Effector memory CD8-positive, alpha-beta T cell (primary cell): Measurements from ENCODE around the gene LYPD8.

Experiments used
- ATAC-seq: fragments of 150-1000 bp; cut with Tn5 transposase; replicated peaks from 2 replicates; pipeline ENCODE4 v1.10.0; 2021; ENCODE audit warnings: mild to moderate bottlenecking, moderate library complexity
- DNase-seq, 3 experiments: peaks; one replicate each; pipeline ENCODE4 v3.0.0; 2021
- H3K27ac Mint-ChIP-seq, 2 donors: one replicate each; pipeline ENCODE4 v1.8.0; 2022; ENCODE audit warnings: mild to moderate bottlenecking in 2 of 2, mixed read lengths in 2 of 2, moderate library complexity in 2 of 2
- H3K27me3 Mint-ChIP-seq, 2 donors: one replicate each; pipeline ENCODE4 v1.8.0; 2022; ENCODE audit warnings: mixed read lengths in 2 of 2
- H3K36me3 Mint-ChIP-seq: one replicate; pipeline ENCODE4 v1.8.0; 2022; ENCODE audit warnings: mild to moderate bottlenecking, moderate library complexity, mixed read lengths; ENCODE audit not compliant: insufficient read depth
- H3K4me1 Mint-ChIP-seq, 2 donors: one replicate each; pipeline ENCODE4 v1.8.0; 2022; ENCODE audit warnings: low read depth in 2 of 2, mixed read lengths in 2 of 2
- H3K4me3 Mint-ChIP-seq, 2 donors: one replicate each; pipeline ENCODE4 v1.8.0; 2022; ENCODE audit warnings: mild to moderate bottlenecking in 2 of 2, mixed read lengths in 2 of 2, moderate library complexity in 2 of 2
- H3K9me3 Mint-ChIP-seq, 2 donors: one replicate each; pipeline ENCODE4 v1.8.0; 2022; ENCODE audit warnings: mixed read lengths in 2 of 2

Gene LYPD8

DNA sequence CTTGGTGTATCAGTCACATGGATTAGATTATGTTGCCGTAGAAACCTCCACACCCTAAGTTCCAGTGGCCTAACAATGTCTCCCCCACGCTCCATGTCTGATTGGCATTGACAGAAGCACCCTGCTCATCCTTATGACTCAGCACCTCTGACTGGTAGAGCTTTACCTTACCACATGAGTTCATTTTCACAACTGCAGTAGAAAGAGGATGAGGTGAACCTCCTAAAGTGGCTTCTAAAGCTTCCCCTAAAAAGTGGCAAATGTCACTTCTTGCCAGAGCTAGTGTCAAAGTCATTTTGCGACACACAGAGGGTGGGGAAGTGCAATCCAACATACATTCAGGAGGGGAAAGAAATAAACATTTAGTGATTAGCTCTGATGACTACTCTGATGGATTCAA lies 30.6 kb upstream of the LYPD8 start:
- no peak for ATAC-seq
- no peaks in the 10 kb centered on the region for H3K36me3 Mint-ChIP-seq
- H3K27me3 Mint-ChIP-seq = peaks cover 50 to 61% of the 10 kb centered on the region in 2 donors
- peaks cover 0 to 3% of the 10 kb centered on the region in 2 donors for H3K9me3 Mint-ChIP-seq
- no peaks in the 10 kb centered on the region for H3K4me1 Mint-ChIP-seq
- no peak overlapping the region for H3K27ac Mint-ChIP-seq
- DNase-seq = no peak
- H3K4me3 Mint-ChIP-seq = no peak overlapping the region

DNA sequence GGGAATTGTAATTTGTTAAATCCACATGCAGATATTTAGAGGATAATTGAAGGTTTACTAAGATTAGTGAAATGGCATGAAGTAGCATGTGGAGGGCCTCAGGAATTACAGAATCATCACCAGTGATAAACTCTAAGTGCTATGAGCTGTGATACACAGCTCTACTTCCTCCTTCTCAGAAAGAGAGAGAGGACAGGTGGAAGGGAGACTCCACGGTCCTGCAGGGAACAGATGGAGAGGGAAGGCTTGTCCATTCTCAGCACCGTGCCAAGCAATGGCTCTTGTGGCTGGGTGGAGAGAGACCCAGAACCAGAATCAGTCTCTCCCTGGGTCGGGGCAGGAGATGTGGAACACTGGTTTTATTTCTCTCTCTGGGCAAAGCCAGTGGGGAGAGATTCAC lies 27.8 kb upstream of the LYPD8 start:
- Mint-ChIP-seq H3K36me3 (no peaks in the 10 kb centered on the region), H3K27ac (no peak overlapping the region), H3K4me3 (no peak overlapping the region), H3K4me1 (no peaks in the 10 kb centered on the region), H3K27me3 (peaks cover 64 to 82% of the 10 kb centered on the region in 2 donors), H3K9me3 (peaks cover 0 to 3% of the 10 kb centered on the region in 2 donors)
- DNase-seq (no peak), ATAC-seq (no peak)

DNA sequence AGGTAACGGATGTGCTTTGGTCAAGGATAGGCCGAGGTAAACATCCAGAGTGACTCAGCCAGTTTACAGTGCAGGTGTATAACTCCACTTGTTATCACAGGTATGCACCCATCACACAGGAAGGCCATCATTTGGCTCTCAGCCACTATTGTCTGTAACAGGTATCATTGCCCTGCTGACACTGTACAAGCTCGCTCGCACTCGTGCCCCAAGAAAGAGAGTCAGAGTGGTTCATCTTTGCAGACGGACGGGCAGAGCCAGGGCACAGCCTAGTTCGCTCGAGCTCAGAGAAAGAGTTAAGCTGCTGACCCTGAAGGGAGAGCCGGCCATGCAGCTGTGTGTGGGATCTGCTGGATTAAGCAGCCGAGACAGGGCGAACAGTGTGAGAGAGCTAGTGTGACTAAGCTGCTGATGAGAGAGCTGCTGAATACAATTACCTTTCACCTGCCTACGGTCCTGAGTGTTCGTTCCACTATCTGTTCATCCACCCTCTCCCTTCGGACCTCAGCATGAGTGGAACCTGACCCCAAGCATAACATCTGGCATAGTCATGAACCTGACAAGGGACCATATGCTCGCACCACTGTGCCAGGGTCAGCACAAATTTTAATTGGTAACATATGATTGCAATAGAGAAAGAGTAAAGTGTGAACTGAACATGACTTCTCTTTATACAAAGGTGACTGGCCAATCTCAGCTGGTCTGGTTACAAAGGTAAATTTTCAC lies 27.0 kb upstream of the LYPD8 start:
- H3K27ac Mint-ChIP-seq = no peak overlapping the region
- no peaks in the 10 kb centered on the region for H3K36me3 Mint-ChIP-seq
- H3K27me3 Mint-ChIP-seq = peaks cover 61 to 79% of the 10 kb centered on the region in 2 donors
- no peak for DNase-seq
- H3K9me3 Mint-ChIP-seq = peaks cover 0 to 3% of the 10 kb centered on the region in 2 donors
- no peak for ATAC-seq
- H3K4me3 Mint-ChIP-seq = no peak overlapping the region
- no peaks in the 10 kb centered on the region for H3K4me1 Mint-ChIP-seq

- H3K27ac Mint-ChIP-seq = no peak overlapping the region
- DNase-seq (no peak), ATAC-seq (no peak)
- H3K4me1 Mint-ChIP-seq = no peaks in the 10 kb centered on the region
- no peak overlapping the region for H3K4me3 Mint-ChIP-seq
- peaks cover 71 to 82% of the 10 kb centered on the region in 2 donors for H3K27me3 Mint-ChIP-seq
- peaks cover 0 to 11% of the 10 kb centered on the region in 2 donors for H3K9me3 Mint-ChIP-seq
- H3K36me3 Mint-ChIP-seq = no peaks in the 10 kb centered on the region
Measured at GRCh38 chr1:248779350-248779749, 23.8 kb upstream of the LYPD8 start.

- Mint-ChIP-seq H3K27ac (no peak overlapping the region), H3K36me3 (no peaks in the 10 kb centered on the region), H3K27me3 (peaks cover 71 to 78% of the 10 kb centered on the region in 2 donors), H3K4me1 (no peaks in the 10 kb centered on the region), H3K9me3 (peaks cover 0 to 11% of the 10 kb centered on the region in 2 donors), H3K4me3 (no peak overlapping the region)
- DNase-seq (no peak), ATAC-seq (no peak)
Measured at GRCh38 chr1:248778906-248779305, 23.3 kb upstream of the LYPD8 start.

- ATAC-seq (no peak), DNase-seq (no peak)
- Mint-ChIP-seq H3K27ac (no peak overlapping the region), H3K4me3 (no peak overlapping the region), H3K9me3 (peaks cover 0 to 11% of the 10 kb centered on the region in 2 donors), H3K27me3 (peaks cover 55 to 59% of the 10 kb centered on the region in 2 donors), H3K4me1 (no peaks in the 10 kb centered on the region), H3K36me3 (no peaks in the 10 kb centered on the region)
Measured at GRCh38 chr1:248776991-248777390, 21.4 kb upstream of the LYPD8 start.

GRCh38 chr1:248775441-248775840 lies 19.9 kb upstream of the LYPD8 start:
- Mint-ChIP-seq H3K27ac (no peak overlapping the region), H3K27me3 (peaks cover 42 to 43% of the 10 kb centered on the region in 2 donors), H3K4me1 (no peaks in the 10 kb centered on the region), H3K9me3 (peaks cover 0 to 8% of the 10 kb centered on the region in 2 donors), H3K36me3 (no peaks in the 10 kb centered on the region), H3K4me3 (no peak overlapping the region)
- DNase-seq = no peak
- no peak for ATAC-seq

GRCh38 chr1:248759644-248760043 lies 4.1 kb upstream of the LYPD8 start:
- H3K36me3 Mint-ChIP-seq = no peaks in the 10 kb centered on the region
- ATAC-seq = no peak
- peaks cover 31 to 40% of the 10 kb centered on the region in 2 donors for H3K27me3 Mint-ChIP-seq
- H3K27ac Mint-ChIP-seq = no peak overlapping the region
- no peaks in the 10 kb centered on the region for H3K4me1 Mint-ChIP-seq
- no peak overlapping the region for H3K4me3 Mint-ChIP-seq
- no peaks in the 10 kb centered on the region for H3K9me3 Mint-ChIP-seq
- no peak for DNase-seq

- H3K4me1 Mint-ChIP-seq = no peaks in the 10 kb centered on the region
- no peaks in the 10 kb centered on the region for H3K9me3 Mint-ChIP-seq
- ATAC-seq (no peak), DNase-seq (no peak)
- peaks cover 27 to 36% of the 10 kb centered on the region in 2 donors for H3K27me3 Mint-ChIP-seq
- no peaks in the 10 kb centered on the region for H3K36me3 Mint-ChIP-seq
- H3K27ac Mint-ChIP-seq = no peak overlapping the region
- no peak overlapping the region for H3K4me3 Mint-ChIP-seq
Measured at GRCh38 chr1:248758352-248758751, 2.8 kb upstream of the LYPD8 start.

- ATAC-seq = no peak
- Mint-ChIP-seq H3K4me1 (no peaks in the 10 kb centered on the region), H3K27me3 (peaks cover 21 to 31% of the 10 kb centered on the region in 2 donors), H3K36me3 (no peaks in the 10 kb centered on the region), H3K9me3 (no peaks in the 10 kb centered on the region), H3K27ac (no peak overlapping the region), H3K4me3 (no peak overlapping the region)
- no peak for DNase-seq
Measured at GRCh38 chr1:248757784-248758195, 2.2 kb upstream of the LYPD8 start.

DNA sequence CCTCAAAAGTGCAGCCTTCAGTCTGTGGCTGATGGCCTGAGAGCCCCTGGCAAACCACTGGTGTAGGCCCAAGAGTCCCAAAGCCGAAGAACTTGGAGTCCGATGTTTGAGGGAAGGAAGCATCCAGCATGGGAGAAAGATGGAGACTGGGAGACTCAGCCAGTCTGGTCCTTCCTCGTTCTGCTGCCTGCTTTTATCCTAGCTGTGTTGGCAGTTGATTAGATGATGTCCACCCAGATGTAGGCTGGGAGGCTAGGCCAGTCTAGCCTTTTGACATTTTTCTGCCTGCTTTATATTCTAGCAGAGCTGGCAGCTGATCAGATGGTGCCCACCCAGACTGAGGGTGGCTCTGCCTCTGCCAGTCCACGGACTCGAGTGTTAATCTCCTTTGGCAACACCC lies 1.1 kb upstream of the LYPD8 start:
- Mint-ChIP-seq H3K4me1 (peaks cover 2% of the 10 kb centered on the region in 2 donors), H3K36me3 (no peaks in the 10 kb centered on the region), H3K9me3 (no peaks in the 10 kb centered on the region), H3K4me3 (no peak overlapping the region), H3K27ac (no peak overlapping the region), H3K27me3 (peaks cover 18 to 25% of the 10 kb centered on the region in 2 donors)
- ATAC-seq (no peak), DNase-seq (no peak)

DNA sequence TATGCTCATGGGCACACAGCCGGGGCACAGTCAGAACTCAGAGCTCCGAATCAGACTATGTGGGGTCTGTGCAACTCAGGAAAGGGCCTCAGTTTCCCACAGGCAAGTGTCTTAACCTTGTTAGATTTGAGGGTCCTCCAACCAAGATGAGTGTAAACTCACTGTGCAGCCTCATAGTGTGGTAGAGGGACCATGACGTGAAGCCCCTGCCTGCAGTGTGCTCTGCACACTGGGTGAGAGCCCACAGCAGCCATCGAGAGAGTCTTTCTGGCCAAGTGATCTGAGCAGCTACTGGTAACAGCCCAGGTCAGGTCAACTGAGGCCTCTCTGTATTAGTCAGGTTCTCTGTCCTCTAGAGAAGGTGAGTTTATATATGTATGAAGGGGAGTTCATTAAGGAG lies 592 bp upstream of the LYPD8 start:
- H3K27ac Mint-ChIP-seq = no peak overlapping the region
- H3K9me3 Mint-ChIP-seq = no peaks in the 10 kb centered on the region
- DNase-seq (no peak), ATAC-seq (no peak)
- H3K4me1 Mint-ChIP-seq = peaks cover 3 to 6% of the 10 kb centered on the region in 2 donors
- no peaks in the 10 kb centered on the region for H3K36me3 Mint-ChIP-seq
- H3K4me3 Mint-ChIP-seq = no peak overlapping the region
- peaks cover 18 to 20% of the 10 kb centered on the region in 2 donors for H3K27me3 Mint-ChIP-seq

DNA sequence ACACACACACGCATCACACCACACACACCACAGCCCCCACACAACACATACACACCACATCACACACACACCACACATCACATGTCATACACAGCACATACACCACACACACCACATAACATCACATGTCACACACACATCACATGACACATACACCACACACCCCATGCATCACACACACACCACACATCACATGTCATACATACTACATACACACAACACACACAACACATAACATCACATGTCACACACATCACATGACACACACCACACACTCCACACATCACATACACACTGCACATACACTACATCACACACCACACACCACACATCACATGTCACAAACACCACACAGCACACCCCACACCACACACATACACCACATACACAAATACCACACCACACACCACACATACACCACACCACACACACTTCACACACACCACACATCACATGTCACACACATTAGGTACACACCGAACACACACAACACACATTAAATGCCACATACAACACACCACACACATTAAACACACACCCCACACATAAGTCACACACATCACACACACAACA lies 1.8 kb downstream of the LYPD8 start:
- ATAC-seq = no peak
- Mint-ChIP-seq H3K4me1 (peaks cover 13 to 16% of the 10 kb centered on the region in 2 donors), H3K36me3 (no peaks in the 10 kb centered on the region), H3K27me3 (peaks cover 4% of the 10 kb centered on the region in 2 donors), H3K4me3 (no peak overlapping the region), H3K27ac (no peak overlapping the region), H3K9me3 (no peaks in the 10 kb centered on the region)
- DNase-seq = no peak

DNA sequence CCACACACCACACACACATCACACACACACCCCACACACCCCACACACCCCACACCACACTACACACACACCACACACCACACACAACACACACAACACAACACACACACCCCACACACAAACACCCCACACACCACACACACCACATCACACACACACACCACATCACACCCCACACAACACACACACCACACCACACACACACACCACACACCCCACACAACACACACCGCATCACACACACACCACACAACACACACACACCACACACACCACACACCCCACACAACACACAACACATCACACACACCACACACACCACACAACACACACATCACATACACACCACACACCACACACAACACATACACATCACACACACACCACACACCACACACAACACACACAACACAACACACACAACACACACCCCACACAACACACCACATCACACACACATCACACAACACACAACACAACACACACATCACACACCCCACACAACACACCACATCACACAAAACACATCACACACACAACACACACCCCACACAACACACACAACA lies 2.4 kb downstream of the LYPD8 start:
- no peaks in the 10 kb centered on the region for H3K9me3 Mint-ChIP-seq
- peaks cover 13 to 16% of the 10 kb centered on the region in 2 donors for H3K4me1 Mint-ChIP-seq
- H3K27ac Mint-ChIP-seq = no peak overlapping the region
- no peak overlapping the region for H3K4me3 Mint-ChIP-seq
- no peaks in the 10 kb centered on the region for H3K36me3 Mint-ChIP-seq
- ATAC-seq = no peak
- no peaks in the 10 kb centered on the region for H3K27me3 Mint-ChIP-seq
- DNase-seq = no peak
